Tibial nerve (tissue), 4 donors: ENCODE results near the gene ZNF280D. TPM values are rescaled to one million over a fixed set of nuclear protein-coding genes. Genes with fewer than 3 reads are reported as not detected.
A peak's percentile ranks its signal among the peaks of the same experiment; 100 is the strongest.

Source experiments
- DNase-seq, 2 donors: peaks; one replicate each; pipeline ENCODE4 v3.0.0-alpha.2; 2019; ENCODE audit warnings: low spot score in 2 of 2
- H3K27ac ChIP-seq, 4 donors: fragments of 200-600 bp; sonication (generic) in 3 of 4; one replicate each; pipeline ENCODE4 v1.5.1; 2017 to 2019; ENCODE audit warnings: mild to moderate bottlenecking in 1 of 4
- H3K27me3 ChIP-seq, 2 donors: fragments of 200-600 bp; sonication (generic) in 1 of 2; one replicate each; pipeline versions ENCODE4 v1.5.1 to v1.6.0; 2017 to 2019
- H3K36me3 ChIP-seq, 3 donors: fragments of 200-600 bp; sonication (generic); one replicate each; pipeline ENCODE4 v1.5.1; 2018 to 2019
- H3K4me1 ChIP-seq, 4 donors: fragments of 200-600 bp; sonication (generic) in 3 of 4; one replicate each; pipeline ENCODE4 v1.5.1; 2017 to 2019
- H3K4me3 ChIP-seq, 4 donors: fragments of 200-600 bp; sonication (generic) in 3 of 4; one replicate each; pipeline ENCODE4 v1.5.1; 2017 to 2019; ENCODE audit warnings: mild to moderate bottlenecking in 1 of 4, moderate library complexity in 1 of 4
- H3K9me3 ChIP-seq, 4 donors: fragments of 200-600 bp; sonication (generic) in 3 of 4; one replicate each; pipeline ENCODE4 v1.5.1; 2017 to 2019
- CTCF ChIP-seq, 5 experiments: fragments of 200-600 bp in 3 of 5; fragments of 450-650 bp in 2 of 5; sonication (generic) in 3 of 5; IDR thresholded peaks; one replicate each; pipeline ENCODE4 v1.5.1; 2016 to 2019; ENCODE audit warnings: antibody characterized with exemption in 5 of 5, mild to moderate bottlenecking in 3 of 5, moderate library complexity in 2 of 5
- EP300 ChIP-seq, 2 donors: sonication (generic); formaldehyde crosslinking; IDR thresholded peaks; one replicate each; pipeline ENCODE4 v1.6.1; 2017; ENCODE audit warnings: antibody characterized with exemption in 2 of 2, mild to moderate bottlenecking in 1 of 2
- POLR2A ChIP-seq, 2 donors: fragments of 450-650 bp; IDR thresholded peaks; one replicate each; pipeline ENCODE4 v1.6.1; 2017; ENCODE audit warnings: antibody characterized with exemption in 2 of 2, mild to moderate bottlenecking in 2 of 2, moderate library complexity in 2 of 2
- WGBS, 2 donors: methylation state at CpG; one replicate each; pipeline ENCODE4 v1.1.5; 2018; 5-methylcytosine and 5-hydroxymethylcytosine counted together
- total RNA-seq, 4 donors: library from RNA; depleted of rRNA; stranded (reverse); fragments of >200 nt; gene quantifications; one replicate each; pipeline ENCODE4 v1.1.0, GENCODE V29; 2016

ZNF280D gene
- total RNA-seq, 4 donors from 2014 or later, result 60.6 to 107 (median 75.2) TPM

GRCh38 chr15:56776839-56777238, 43.5 kb upstream of the ZNF280D start:
- Histone ChIP-seq H3K4me3 (no peak overlapping the region), H3K27ac (no peak overlapping the region), H3K36me3 (no peaks in the 10 kb centered on the region), H3K4me1 (peaks cover 0 to 17% (median 1%) of the 10 kb centered on the region in 4 donors), H3K9me3 (no peaks in the 10 kb centered on the region), H3K27me3 (no peaks in the 10 kb centered on the region)
- 91 to 98% methylated on average over 3 of the region's 3 CpGs for WGBS, 2 donors
- TF ChIP-seq POLR2A (IDR thresholded peaks at IDR 0.05), result no peak
- TF ChIP-seq CTCF (IDR thresholded peaks at IDR 0.05), result no peak
- no peak for DNase-seq

- no peak overlapping the region for H3K4me3 ChIP-seq
- no peaks in the 10 kb centered on the region for H3K9me3 ChIP-seq
- no peak overlapping the region for H3K27ac ChIP-seq
- no peaks in the 10 kb centered on the region for H3K27me3 ChIP-seq
- no peaks in the 10 kb centered on the region for H3K36me3 ChIP-seq
- WGBS, 2 donors, result 73 to 82% methylated on average over 1 of the region's 1 CpG
- H3K4me1 ChIP-seq, result peaks cover 0 to 17% (median 1%) of the 10 kb centered on the region in 4 donors
- TF ChIP-seq POLR2A (IDR thresholded peaks at IDR 0.05) (no peak), EP300 (IDR thresholded peaks at IDR 0.05) (no peak), CTCF (IDR thresholded peaks at IDR 0.05) (no peak)
- no peak for DNase-seq
Measured at GRCh38 chr15:56775641-56776040, 42.3 kb upstream of the ZNF280D start.

- Histone ChIP-seq H3K27me3 (no peaks in the 10 kb centered on the region), H3K4me1 (peaks cover 0 to 17% (median 1%) of the 10 kb centered on the region in 4 donors), H3K27ac (no peak overlapping the region), H3K36me3 (no peaks in the 10 kb centered on the region), H3K9me3 (no peaks in the 10 kb centered on the region), H3K4me3 (no peak overlapping the region)
- no peak for DNase-seq
- no peak for TF ChIP-seq POLR2A (IDR thresholded peaks at IDR 0.05)
- TF ChIP-seq CTCF (IDR thresholded peaks at IDR 0.05), result no peak
- no peak for TF ChIP-seq EP300 (IDR thresholded peaks at IDR 0.05)
- 84 to 100% methylated on average over 2 of the region's 2 CpGs for WGBS, 2 donors
Measured at GRCh38 chr15:56774356-56774755, 41.0 kb upstream of the ZNF280D start.

GRCh38 chr15:56772868-56773639, 39.7 kb upstream of the ZNF280D start:
- no peak for DNase-seq
- no peaks in the 10 kb centered on the region for H3K27me3 ChIP-seq
- peak overlapping the region in 2 of 4 donors; percentile 43 to 64 for H3K27ac ChIP-seq
- TF ChIP-seq EP300 (IDR thresholded peaks at IDR 0.05), result peak in 1 of 2 donors; percentile 30
- no peak for TF ChIP-seq CTCF (IDR thresholded peaks at IDR 0.05)
- WGBS, 2 donors, result 57 to 66% methylated on average over 6 of the region's 6 CpGs
- H3K4me3 ChIP-seq, result no peak overlapping the region
- peaks cover 0 to 17% (median 1%) of the 10 kb centered on the region in 4 donors for H3K4me1 ChIP-seq
- H3K9me3 ChIP-seq, result no peaks in the 10 kb centered on the region
- H3K36me3 ChIP-seq, result no peaks in the 10 kb centered on the region

GRCh38 chr15:56770173-56770572, 36.9 kb upstream of the ZNF280D start:
- no peak overlapping the region for H3K27ac ChIP-seq
- no peak for DNase-seq
- peaks cover 0 to 17% (median 1%) of the 10 kb centered on the region in 4 donors for H3K4me1 ChIP-seq
- H3K9me3 ChIP-seq, result no peaks in the 10 kb centered on the region
- no peaks in the 10 kb centered on the region for H3K27me3 ChIP-seq
- H3K36me3 ChIP-seq, result no peaks in the 10 kb centered on the region
- TF ChIP-seq CTCF (IDR thresholded peaks at IDR 0.05) (no peak), POLR2A (IDR thresholded peaks at IDR 0.05) (no peak), EP300 (IDR thresholded peaks at IDR 0.05) (no peak)
- WGBS, 2 donors, result 69 to 71% methylated on average over 5 of the region's 5 CpGs
- no peak overlapping the region for H3K4me3 ChIP-seq
